RKO (cell line): ENCODE measurements around the gene PSME2.
A peak's percentile ranks its signal among the peaks of the same experiment; 100 is the strongest.

Source experiments
- DNase-seq: peaks from one replicate; pipeline ENCODE4 v3.0.0-alpha.2; 2016; ENCODE audit warnings: low spot score

The PSME2 gene

GRCh38 chr14:24151404-24152080, 5.1 kb upstream of the PSME2 start:
- DNase-seq: no peak

- no peak for DNase-seq
These were observed 4.6 kb upstream of the PSME2 start for GRCh38 chr14:24150993-24151392.

GRCh38 chr14:24150567-24150966, 4.2 kb upstream of the PSME2 start:
- no peak for DNase-seq

- DNase-seq: no peak
These were observed 3.7 kb upstream of the PSME2 start for GRCh38 chr14:24150061-24150460.

- no peak for DNase-seq
These were observed 3.0 kb upstream of the PSME2 start for GRCh38 chr14:24149302-24149969.

- DNase-seq: peak; percentile 58
These were observed 1.5 kb upstream of the PSME2 start for GRCh38 chr14:24147761-24148428.

- peak; percentile 98 for DNase-seq
These were observed 759 bp upstream of the PSME2 start, which contains the start of gene RNF31 for GRCh38 chr14:24146978-24147760. Gene RNF31, plus strand, starts transcription at chr14:24147498. Its CDS starts 201 bp downstream, at chr14:24147699.

- DNase-seq: peak; percentile 71
These were observed 539 bp downstream of the PSME2 start for GRCh38 chr14:24145690-24146452.

- no peak for DNase-seq
These were observed 1.2 kb downstream of the PSME2 start for GRCh38 chr14:24145219-24145618.

GRCh38 chr14:24144451-24144850, 2.0 kb downstream of the PSME2 start:
- DNase-seq: no peak

GRCh38 chr14:24143511-24143910, 2.9 kb downstream of the PSME2 start:
- DNase-seq: peak; percentile 57

GRCh38 chr14:24141097-24141880, 5.1 kb downstream of the PSME2 start, which contains the start of gene EMC9:
Gene EMC9, minus strand, starts transcription at chr14:24141591. Its CDS starts 287 bp downstream, at chr14:24141304.
- DNase-seq: peak; percentile 99

- no peak for DNase-seq
These were observed 7.0 kb downstream of the PSME2 start for GRCh38 chr14:24139272-24139934.

- no peak for DNase-seq
These were observed 7.8 kb downstream of the PSME2 start for GRCh38 chr14:24138396-24139271.

GRCh38 chr14:24137529-24138395, 8.6 kb downstream of the PSME2 start:
- no peak for DNase-seq

- no peak for DNase-seq
These were observed 9.5 kb downstream of the PSME2 start for GRCh38 chr14:24136684-24137528.
